Keratinocyte (primary cell): ENCODE data around the gene ATP9B. TPM values are rescaled to one million over a fixed set of nuclear protein-coding genes. Genes with fewer than 3 reads are reported as not detected.

ENCODE experiments used
- DNase-seq: peaks from one replicate; pipeline ENCODE4 v3.0.0-alpha.2; 2011; ENCODE audit warnings: low read depth, missing footprints, low spot score
- FAIRE-seq: peaks from 2 replicates; lab custom pipeline; 2011; peaks lifted over from hg19 to GRCh38; lab: Jason Lieb, UNC
- H2AFZ ChIP-seq: 2 replicates; pipeline ENCODE4 v1.6.0; 2012; ENCODE audit warnings: low read length, control low read depth, inconsistent platforms; ENCODE audit not compliant: control insufficient read depth
- H3K27ac ChIP-seq: 2 replicates; pipeline ENCODE4 v1.5.1; 2011; ENCODE audit warnings: low read length; ENCODE audit not compliant: control insufficient read depth, insufficient read depth
- H3K27me3 ChIP-seq: 3 replicates; pipeline ENCODE4 v1.6.0; 2011; ENCODE audit warnings: low read length; ENCODE audit not compliant: control insufficient read depth, insufficient read depth; ENCODE audit errors: extremely low read depth
- H3K36me3 ChIP-seq, 2 experiments: 2 replicates in 1 of 2; 3 replicates in 1 of 2; pipeline ENCODE4 v1.5.1; 2011; ENCODE audit warnings: low read length in 2 of 2, mild to moderate bottlenecking in 1 of 2; ENCODE audit not compliant: control insufficient read depth in 2 of 2, insufficient read depth in 2 of 2; ENCODE audit errors: extremely low read depth in 1 of 2
- H3K4me1 ChIP-seq: 3 replicates; pipeline ENCODE4 v1.5.1; 2011; ENCODE audit warnings: low read length; ENCODE audit not compliant: control insufficient read depth, insufficient read depth; ENCODE audit errors: extremely low read depth
- H3K4me2 ChIP-seq: 3 replicates; pipeline ENCODE4 v1.6.0; 2011; ENCODE audit warnings: low read depth, low read length; ENCODE audit not compliant: control insufficient read depth, insufficient read depth; ENCODE audit errors: extremely low read depth
- H3K4me3 ChIP-seq, 3 experiments: fragments of 200-600 bp in 1 of 3; sonication (generic) in 1 of 3; 2 replicates in 2 of 3; 3 replicates in 1 of 3; pipeline ENCODE4 v1.5.1; 2011 to 2016; ENCODE audit warnings: low read length in 3 of 3, mild to moderate bottlenecking in 3 of 3, control low read depth in 2 of 3, inconsistent platforms in 1 of 3, low read depth in 1 of 3, mixed read lengths in 1 of 3, mixed run types in 1 of 3, moderate library complexity in 1 of 3; ENCODE audit not compliant: control insufficient read depth in 2 of 3, insufficient read depth in 2 of 3; ENCODE audit errors: extremely low read depth in 1 of 3
- H3K79me2 ChIP-seq: 2 replicates; pipeline ENCODE4 v1.6.0; 2012; ENCODE audit warnings: low read length; ENCODE audit not compliant: control insufficient read depth, insufficient read depth
- H3K9ac ChIP-seq: 3 replicates; pipeline ENCODE4 v1.6.0; 2011; ENCODE audit warnings: low read length; ENCODE audit not compliant: control insufficient read depth, insufficient read depth; ENCODE audit errors: extremely low read depth
- H3K9me1 ChIP-seq: 3 replicates; pipeline ENCODE4 v1.6.0; 2011; ENCODE audit warnings: low read length; ENCODE audit not compliant: control insufficient read depth, insufficient read depth; ENCODE audit errors: extremely low read depth
- H3K9me3 ChIP-seq: 2 replicates; pipeline ENCODE4 v1.5.1; 2012; ENCODE audit warnings: low read depth, low read length; ENCODE audit not compliant: control insufficient read depth
- H4K20me1 ChIP-seq: 3 replicates; pipeline ENCODE4 v1.6.0; 2011; ENCODE audit warnings: low read length; ENCODE audit not compliant: control insufficient read depth, insufficient read depth; ENCODE audit errors: extremely low read depth
- CTCF ChIP-seq, 3 experiments: IDR thresholded peaks in 1 of 3; conservative IDR thresholded peaks in 1 of 3; optimal IDR thresholded peaks in 1 of 3; 2 replicates in 2 of 3; 3 replicates in 1 of 3; pipeline versions ENCODE3 to v1.5.1; 2011; ENCODE audit warnings: low read length in 3 of 3, mild to moderate bottlenecking in 3 of 3, moderate library complexity in 2 of 3, control low read depth in 1 of 3, inconsistent platforms in 1 of 3; ENCODE audit not compliant: insufficient read depth in 2 of 3; ENCODE audit errors: extremely low read depth in 1 of 3
- EZH2 ChIP-seq: IDR thresholded peaks from one replicate; pipeline ENCODE4 v1.6.1; 2012; ENCODE audit warnings: inconsistent platforms, mild to moderate bottlenecking, low read length, moderate library complexity
- dilution Hi-C: fragments of 300-500 bp; cut with MboI; formaldehyde crosslinking; loops from one replicate; pipeline ENCODE4 v1.7.0; 2020; ENCODE audit warnings: low sequenced_read_pairs; ENCODE audit not compliant: extremely low pct_ligation_motif_present
- polyA plus RNA-seq, 5 experiments: library from polyadenylated mRNA; depleted of rRNA in 3 of 5; stranded (reverse) in 3 of 5; stranded (forward) in 1 of 5; unstranded in 1 of 5; fragments of >200 nt; gene quantifications; 1 replicate in 1 of 5; 2 replicates in 3 of 5; 3 replicates in 1 of 5; pipeline versions ENCODE4 v1.2.1 to v1.2.3, GENCODE V29; 2011 to 2012; ENCODE audit warnings: missing spikeins in 2 of 5, low read depth in 1 of 5, low replicate concordance in 1 of 5

Gene ATP9B
- polyA plus RNA-seq, 1 donor (not counting 4 experiments of a cell fraction or from before 2014, with no cell fraction given): 16.1 TPM

DNA sequence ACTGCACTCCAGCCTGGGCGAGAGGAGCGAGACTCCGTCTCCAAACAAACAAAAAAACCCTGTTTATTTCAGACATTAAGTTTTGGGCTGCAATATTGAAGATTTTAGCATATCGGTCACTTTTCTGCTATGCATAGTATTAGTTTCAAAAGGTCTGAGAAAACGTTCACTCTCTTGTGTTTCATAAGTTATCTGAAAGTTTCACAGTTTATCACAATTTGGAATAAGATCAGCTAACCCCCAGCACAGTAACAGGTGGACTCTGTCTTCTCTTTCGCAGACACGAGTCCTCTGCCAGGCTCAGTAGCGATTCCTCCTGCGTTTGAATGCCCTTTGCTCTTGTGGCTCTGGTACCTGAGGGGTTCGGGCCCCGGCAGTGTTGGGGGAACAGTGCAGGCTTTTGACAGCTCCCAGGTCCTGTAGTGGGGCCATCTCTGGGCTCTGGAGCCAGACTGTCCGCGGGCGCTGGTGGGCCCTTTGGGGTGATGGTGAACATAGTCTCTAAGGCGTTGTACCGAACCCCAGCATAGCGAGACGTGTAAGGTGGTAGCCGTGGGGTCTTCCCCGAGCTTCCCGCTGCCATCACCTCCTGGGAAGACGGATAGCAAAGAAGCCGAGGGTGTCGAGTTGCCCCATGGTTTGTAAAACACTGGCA lies 347.0 kb downstream of the ATP9B start:
- FAIRE-seq (no peak), DNase-seq (no peak)
- Histone ChIP-seq H3K4me2 (no peak overlapping the region), H3K9ac (no peak overlapping the region), H3K79me2 (no peaks in the 10 kb centered on the region), H3K4me3 (no peak overlapping the region), H3K9me3 (no peaks in the 10 kb centered on the region), H3K27me3 (no peaks in the 10 kb centered on the region), H3K27ac (no peak overlapping the region), H3K36me3 (peaks cover 0 to 5% of the 10 kb centered on the region in 2 experiments), H3K9me1 (no peaks in the 10 kb centered on the region), H2AFZ (no peak overlapping the region), H3K4me1 (no peaks in the 10 kb centered on the region), H4K20me1 (no peaks in the 10 kb centered on the region)
- TF ChIP-seq CTCF (optimal IDR thresholded peaks at IDR 0.05 in 1 of 3, IDR thresholded peaks at IDR 0.05 in 1 of 3, conservative IDR thresholded peaks at IDR 0.05 in 1 of 3; ENCODE audit: extremely low read depth in 1 of 3, insufficient read depth in 2 of 3, low read length in 3 of 3) (no peak), EZH2 (no peak)
- dilution Hi-C loops: no loop called here

GRCh38 chr18:79416677-79417052 lies 347.5 kb downstream of the ATP9B start:
- Histone ChIP-seq H3K9me3 (no peaks in the 10 kb centered on the region), H3K4me3 (no peak overlapping the region), H3K27me3 (no peaks in the 10 kb centered on the region), H3K9ac (no peak overlapping the region), H3K36me3 (peaks cover 0 to 8% of the 10 kb centered on the region in 2 experiments), H2AFZ (no peak overlapping the region), H3K4me1 (no peaks in the 10 kb centered on the region), H3K79me2 (no peaks in the 10 kb centered on the region), H3K4me2 (no peak overlapping the region), H4K20me1 (no peaks in the 10 kb centered on the region), H3K27ac (no peak overlapping the region), H3K9me1 (no peaks in the 10 kb centered on the region)
- DNase-seq (no peak), FAIRE-seq (no peak)
- TF ChIP-seq EZH2 (no peak), CTCF (optimal IDR thresholded peaks at IDR 0.05 in 1 of 3, IDR thresholded peaks at IDR 0.05 in 1 of 3, conservative IDR thresholded peaks at IDR 0.05 in 1 of 3; ENCODE audit: extremely low read depth in 1 of 3, insufficient read depth in 2 of 3, low read length in 3 of 3) (no peak)
- dilution Hi-C loops: no loop called here
